ENCODE data around the gene CALHM1. TPM values are rescaled to one million over a fixed set of nuclear protein-coding genes. Genes with fewer than 3 reads are reported as not detected.

CALHM1 gene
- total and polyA plus RNA-seq, 2 of the 13 experiments (the other 11 are each of a cell fraction or from before 2014, with no cell fraction given), result 0.04 TPM; not detected in 1

- TF ChIP-seq ZNF800 (CRISPR knock-in tag; IDR thresholded peaks at IDR 0.05), result 0 out of 2 replicates have a peak, but pooled peaks have one; percentile 62
- 0 out of 2 replicates have a peak, but pooled peaks have one; percentile 37 for TF ChIP-seq ZNF205 (CRISPR knock-in tag; IDR thresholded peaks at IDR 0.05)
- TF ChIP-seq CHD4 (IDR thresholded peaks at IDR 0.05; ENCODE audit: borderline replicate concordance, low read length), result no peak
- TF ChIP-seq HOXA3 (CRISPR knock-in tag; IDR thresholded peaks at IDR 0.05), result peak; percentile 43; the same call in 1 of the 2 replicates
- peak; percentile 39; the same call in 1 of the 2 replicates for TF ChIP-seq HDAC2 (CRISPR knock-in tag; IDR thresholded peaks at IDR 0.05)
- no peak for TF ChIP-seq ZNF138 (CRISPR knock-in tag; IDR thresholded peaks at IDR 0.05; ENCODE audit: low read depth)
- TF ChIP-seq SNAI1 (CRISPR knock-in tag; IDR thresholded peaks at IDR 0.05; ENCODE audit: borderline replicate concordance), result no peak
- TF ChIP-seq ZNF549 (CRISPR knock-in tag; IDR thresholded peaks at IDR 0.05), result no peak
- TF ChIP-seq ZNF777 (CRISPR knock-in tag; IDR thresholded peaks at IDR 0.05), result no peak
- TF ChIP-seq ZNF589 (CRISPR knock-in tag; conservative IDR thresholded peaks at IDR 0.05), result no peak
- 0 out of 2 replicates have a peak, but pooled peaks have one; percentile 48 for TF ChIP-seq ZBTB26 (CRISPR knock-in tag; IDR thresholded peaks at IDR 0.05; ENCODE audit: borderline replicate concordance)
- TF ChIP-seq ZNF672 (CRISPR knock-in tag; IDR thresholded peaks at IDR 0.05), result no peak
- TF ChIP-seq KMT2B (CRISPR knock-in tag; IDR thresholded peaks at IDR 0.05), result no peak
- no peak for TF ChIP-seq ZNF652 (CRISPR knock-in tag; IDR thresholded peaks at IDR 0.05; ENCODE audit: borderline replicate concordance, low read depth)
- TF ChIP-seq DRAP1 (CRISPR knock-in tag; IDR thresholded peaks at IDR 0.05), result 0 out of 2 replicates have a peak, but pooled peaks have one; percentile 32
- TF ChIP-seq ZNF839 (CRISPR knock-in tag; IDR thresholded peaks at IDR 0.05; ENCODE audit: borderline replicate concordance), result no peak
- no peak for TF ChIP-seq HNRNPLL (IDR thresholded peaks at IDR 0.05; ENCODE audit: low read depth, low read length, poor library complexity, severe bottlenecking)
- no peak for TF ChIP-seq EZH2 (conservative IDR thresholded peaks at IDR 0.05; ENCODE audit: low read depth, low read length)
- no peak for TF ChIP-seq ZNF276 (CRISPR knock-in tag; IDR thresholded peaks at IDR 0.05; ENCODE audit: low read depth)
- TF ChIP-seq CBX1 (IDR thresholded peaks at IDR 0.05; ENCODE audit: low read depth), result no peak
- peak; percentile 59; the same call in 1 of the 2 replicates for TF ChIP-seq TFE3 (CRISPR knock-in tag; IDR thresholded peaks at IDR 0.05)
- TF ChIP-seq ZFP82 (CRISPR knock-in tag; IDR thresholded peaks at IDR 0.05; ENCODE audit: borderline replicate concordance), result no peak
- TF ChIP-seq CREB1 (IDR thresholded peaks at IDR 0.05), result no peak
- peak; percentile 67 for TF ChIP-seq CREB1 (CRISPR knock-in tag; IDR thresholded peaks at IDR 0.05)
- no peak for TF ChIP-seq ZNF776 (CRISPR knock-in tag; IDR thresholded peaks at IDR 0.05)
Measured at GRCh38 chr10:103504181-103504783, 45.6 kb upstream of the CALHM1 start (continued).

All from HepG2 (cell line).